ENCODE measurements around the gene RNU4-1.

- TF ChIP-seq CTCF (IDR thresholded peaks at IDR 0.05; ENCODE audit: poor library complexity, severe bottlenecking) (no peak), SMC3 (conservative IDR thresholded peaks at IDR 0.05; ENCODE audit: poor library complexity) (no peak), EP300 (conservative IDR thresholded peaks at IDR 0.05; ENCODE audit: poor library complexity, severe bottlenecking) (no peak), POLR2AphosphoS5 (IDR thresholded peaks at IDR 0.05) (no peak), TAF1 (IDR thresholded peaks at IDR 0.05; ENCODE audit: low read depth) (no peak)
Observed at GRCh38 chr12:120287491-120287890, 5.5 kb downstream of the RNU4-1 start.

Data from neural cell (in vitro differentiated cells).